ENCODE measurements around the gene HSPA5.
"Not testable (repeated sequence)": the region's sequence is repeated elsewhere in the genome, so short reads cannot be mapped to it uniquely, and the experiment has no call there.

The HSPA5 gene

DNA sequence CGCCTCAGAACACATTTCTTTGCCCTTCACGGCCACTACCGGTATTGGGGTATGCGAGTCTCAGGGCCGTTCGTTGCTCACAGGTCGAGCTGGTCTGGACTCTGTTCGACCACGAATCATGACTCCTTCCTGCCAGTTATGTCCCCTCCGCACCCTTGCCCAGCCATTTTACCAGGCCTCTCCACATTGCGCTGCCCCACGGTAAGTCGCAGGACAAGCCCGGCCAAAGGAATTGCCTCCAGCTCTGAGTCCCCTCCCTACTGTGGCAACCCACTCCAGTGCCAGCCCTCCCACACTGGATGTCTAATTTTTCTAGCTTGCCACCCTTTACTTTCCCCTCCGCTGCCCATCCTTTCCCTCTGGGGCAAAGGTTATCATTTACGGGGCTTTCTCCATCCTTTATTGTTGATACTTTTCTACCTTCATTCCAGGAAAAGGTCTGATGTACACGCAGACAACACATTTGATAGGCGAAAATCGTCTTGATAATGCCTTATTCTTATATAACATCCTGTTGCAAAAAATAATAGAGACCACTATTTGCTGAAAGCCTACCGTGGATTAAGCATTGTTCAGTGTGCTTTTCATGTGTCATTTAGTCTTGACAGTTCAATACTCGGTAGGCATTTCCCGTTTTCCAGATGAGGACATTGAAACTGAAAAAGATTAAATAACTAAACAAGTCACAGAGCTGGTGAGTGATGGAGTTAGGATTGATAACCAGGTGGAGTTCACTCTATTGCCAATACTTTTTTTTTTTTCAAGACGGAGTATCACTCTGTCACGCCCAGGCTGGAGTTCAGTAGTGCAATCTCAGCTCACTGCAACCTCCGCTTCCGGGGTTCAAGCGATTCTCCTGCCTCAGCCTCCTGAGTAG lies 958 bp upstream of the HSPA5 start:
- peak in 1 of 2 donors; percentile 0 for ATAC-seq

GRCh38 chr9:125240649-125240999 lies 519 bp downstream of the HSPA5 start:
- ATAC-seq, result peak; percentile 0 to 2

- no peak for ATAC-seq
Observed at GRCh38 chr9:125239631-125240597, 1.2 kb downstream of the HSPA5 start.

DNA sequence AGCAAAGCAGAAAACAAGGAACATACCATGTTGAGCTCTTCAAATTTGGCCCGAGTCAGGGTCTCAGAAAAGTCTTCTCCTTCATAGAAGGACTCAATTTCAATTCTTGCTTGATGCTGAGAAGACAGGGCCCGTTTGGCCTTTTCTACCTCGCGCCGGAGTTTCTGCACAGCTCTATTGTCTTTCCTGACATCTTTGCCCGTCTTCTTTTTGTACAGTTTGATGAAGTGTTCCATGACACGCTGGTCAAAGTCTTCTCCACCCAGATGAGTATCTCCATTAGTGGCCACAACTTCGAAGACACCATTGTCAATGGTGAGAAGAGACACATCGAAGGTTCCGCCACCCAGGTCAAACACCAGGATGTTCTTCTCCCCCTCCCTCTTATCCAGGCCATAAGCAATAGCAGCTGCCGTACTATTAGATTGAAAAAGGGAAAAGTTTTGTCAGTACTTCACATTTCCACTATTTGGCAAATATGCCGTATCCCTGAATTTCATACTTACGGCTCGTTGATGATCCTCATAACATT lies 2.2 kb downstream of the HSPA5 start:
- ATAC-seq, result no peak

DNA sequence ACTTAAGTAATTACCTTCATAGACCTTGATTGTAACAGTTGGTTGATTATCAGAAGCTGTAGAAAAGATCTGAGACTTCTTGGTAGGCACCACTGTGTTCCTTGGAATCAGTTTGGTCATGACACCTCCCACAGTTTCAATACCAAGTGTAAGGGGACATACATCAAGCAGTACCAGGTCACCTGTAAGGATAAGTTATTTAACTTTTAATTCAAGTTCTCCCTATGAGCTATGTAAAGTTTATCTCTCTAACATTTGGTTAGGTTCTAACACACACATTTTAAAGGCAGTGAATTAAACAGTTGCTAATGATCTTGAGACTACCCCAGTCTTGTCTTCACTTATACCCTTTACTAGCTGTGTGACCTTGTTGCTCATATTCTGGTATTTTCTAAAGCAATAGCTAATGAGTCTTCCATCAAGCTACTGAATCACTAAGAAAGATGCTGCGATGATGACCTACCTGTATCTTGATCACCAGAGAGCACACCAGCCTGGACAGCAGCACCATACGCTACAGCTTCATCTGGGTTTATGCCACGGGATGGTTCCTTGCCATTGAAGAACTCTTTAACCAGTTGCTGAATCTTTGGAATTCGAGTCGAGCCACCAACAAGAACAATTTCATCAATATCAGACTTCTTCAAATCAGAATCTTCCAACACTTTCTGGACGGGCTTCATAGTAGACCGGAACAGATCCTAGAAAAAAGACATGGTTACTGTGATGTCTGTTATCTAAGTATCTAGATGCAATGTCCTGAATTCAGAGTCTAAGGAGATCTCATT lies 2.8 kb downstream of the HSPA5 start:
- no peak for ATAC-seq

DNA sequence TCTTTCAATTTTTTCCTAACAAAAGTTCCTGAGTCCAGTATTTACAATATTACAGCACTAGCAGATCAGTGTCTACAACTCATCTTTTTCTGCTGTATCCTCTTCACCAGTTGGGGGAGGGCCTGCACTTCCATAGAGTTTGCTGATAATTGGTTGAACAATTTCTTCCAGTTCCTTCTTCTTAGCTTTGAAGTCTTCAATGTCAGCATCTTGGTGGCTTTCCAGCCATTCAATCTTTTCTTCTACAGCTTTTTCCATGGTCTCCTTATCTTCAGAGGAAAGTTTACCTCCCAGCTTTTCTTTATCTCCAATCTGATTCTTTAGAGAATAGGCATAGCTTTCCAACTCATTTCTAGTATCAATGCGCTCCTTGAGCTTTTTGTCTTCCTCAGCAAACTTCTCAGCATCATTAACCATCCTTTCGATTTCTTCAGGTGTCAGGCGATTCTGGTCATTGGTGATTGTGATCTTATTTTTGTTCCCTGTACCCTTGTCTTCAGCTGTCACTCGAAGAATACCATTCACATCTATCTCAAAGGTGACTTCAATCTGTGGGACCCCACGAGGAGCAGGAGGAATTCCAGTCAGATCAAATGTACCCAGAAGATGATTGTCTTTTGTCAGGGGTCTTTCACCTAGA lies 4.5 kb downstream of the HSPA5 start:
- ATAC-seq, result not testable (repeated sequence)

- no peak for ATAC-seq
Observed at GRCh38 chr9:125235804-125236519, 5.2 kb downstream of the HSPA5 start.

GRCh38 chr9:125234099-125234498 lies 7.0 kb downstream of the HSPA5 start:
- ATAC-seq, result not testable (repeated sequence)

DNA sequence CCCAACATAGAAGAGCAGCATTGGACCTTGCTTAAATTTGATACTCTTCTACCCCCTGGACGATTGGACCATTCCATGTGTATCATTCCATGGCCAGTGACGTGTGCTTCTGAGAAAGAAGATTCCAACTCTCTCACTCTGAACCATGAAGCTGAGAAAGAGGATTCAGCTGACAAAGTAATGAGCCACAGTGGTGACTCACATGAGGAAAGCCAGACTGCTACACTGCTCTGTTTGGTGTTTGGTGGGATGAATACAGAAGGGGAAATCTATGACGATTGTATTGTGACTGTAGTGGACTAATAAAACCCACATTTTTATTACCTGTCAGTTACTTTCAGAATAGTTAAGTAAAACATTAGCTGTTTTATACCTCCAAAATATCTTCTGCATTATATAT lies 7.5 kb downstream of the HSPA5 start:
- peak; percentile 29 to 36 for ATAC-seq

DNA sequence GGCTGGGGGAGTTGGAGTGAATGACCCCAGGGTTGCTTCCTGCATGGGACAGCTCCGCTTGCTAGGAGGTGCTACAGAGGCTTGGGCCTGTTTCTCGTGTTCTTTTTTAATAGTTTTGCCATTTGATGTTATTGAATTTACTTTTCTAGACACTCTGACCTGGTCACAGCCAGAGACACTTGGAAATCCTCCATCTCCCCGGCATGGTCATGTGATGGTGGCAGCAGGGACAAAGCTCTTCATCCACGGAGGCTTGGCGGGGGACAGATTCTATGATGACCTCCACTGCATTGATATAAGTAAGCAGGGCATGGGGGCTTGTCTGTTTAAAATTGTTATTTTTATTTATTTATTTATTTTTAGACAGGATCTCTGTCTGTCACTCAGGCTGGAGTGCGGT lies 13.4 kb downstream of the HSPA5 start:
- no peak for ATAC-seq

DNA sequence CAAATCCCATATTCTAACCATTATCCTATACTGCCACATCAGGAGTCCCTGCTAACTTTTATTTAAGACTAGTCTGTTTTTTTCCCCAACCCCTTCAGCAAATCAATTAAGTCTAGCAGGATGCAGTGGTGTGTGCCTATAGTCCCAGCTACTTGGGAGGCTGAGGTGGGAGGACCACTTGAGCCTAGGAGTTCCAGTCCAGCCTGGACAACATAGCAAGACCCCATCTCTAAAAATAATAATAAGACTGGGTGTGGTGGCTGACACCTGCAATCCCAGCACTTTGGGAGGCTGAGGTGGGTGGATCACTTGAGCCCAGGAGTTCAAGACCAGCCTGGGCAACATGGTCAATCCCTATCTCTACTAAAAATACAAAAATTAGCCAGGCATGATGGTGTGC lies 16.3 kb downstream of the HSPA5 start:
- ATAC-seq, result not testable (repeated sequence)

DNA sequence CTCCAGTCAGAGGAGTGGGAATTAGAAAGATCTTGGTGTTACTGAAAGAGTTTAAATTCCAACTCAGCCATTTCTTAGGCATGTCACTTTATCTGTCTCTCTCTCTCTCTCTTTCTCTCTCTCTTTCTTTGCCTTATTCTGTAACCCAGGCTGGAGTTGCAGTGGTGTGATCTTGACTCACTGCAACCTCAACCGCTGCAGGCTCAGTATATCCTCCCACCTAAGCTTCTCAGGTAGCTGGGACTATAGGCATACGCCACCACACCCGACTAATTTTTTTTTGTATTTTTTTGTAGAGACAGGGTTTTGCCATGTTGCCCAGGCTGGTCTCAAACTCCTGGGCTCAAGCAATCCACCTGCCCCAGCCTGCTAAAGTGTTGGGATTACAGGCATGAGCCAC lies 22.5 kb downstream of the HSPA5 start:
- ATAC-seq, result no peak

GRCh38 chr9:125214186-125214585 lies 27.0 kb downstream of the HSPA5 start:
- ATAC-seq, result no peak

GRCh38 chr9:125204477-125204876 lies 36.7 kb downstream of the HSPA5 start:
- no peak for ATAC-seq

- no peak for ATAC-seq
Observed at GRCh38 chr9:125202846-125203618, 38.1 kb downstream of the HSPA5 start.

DNA sequence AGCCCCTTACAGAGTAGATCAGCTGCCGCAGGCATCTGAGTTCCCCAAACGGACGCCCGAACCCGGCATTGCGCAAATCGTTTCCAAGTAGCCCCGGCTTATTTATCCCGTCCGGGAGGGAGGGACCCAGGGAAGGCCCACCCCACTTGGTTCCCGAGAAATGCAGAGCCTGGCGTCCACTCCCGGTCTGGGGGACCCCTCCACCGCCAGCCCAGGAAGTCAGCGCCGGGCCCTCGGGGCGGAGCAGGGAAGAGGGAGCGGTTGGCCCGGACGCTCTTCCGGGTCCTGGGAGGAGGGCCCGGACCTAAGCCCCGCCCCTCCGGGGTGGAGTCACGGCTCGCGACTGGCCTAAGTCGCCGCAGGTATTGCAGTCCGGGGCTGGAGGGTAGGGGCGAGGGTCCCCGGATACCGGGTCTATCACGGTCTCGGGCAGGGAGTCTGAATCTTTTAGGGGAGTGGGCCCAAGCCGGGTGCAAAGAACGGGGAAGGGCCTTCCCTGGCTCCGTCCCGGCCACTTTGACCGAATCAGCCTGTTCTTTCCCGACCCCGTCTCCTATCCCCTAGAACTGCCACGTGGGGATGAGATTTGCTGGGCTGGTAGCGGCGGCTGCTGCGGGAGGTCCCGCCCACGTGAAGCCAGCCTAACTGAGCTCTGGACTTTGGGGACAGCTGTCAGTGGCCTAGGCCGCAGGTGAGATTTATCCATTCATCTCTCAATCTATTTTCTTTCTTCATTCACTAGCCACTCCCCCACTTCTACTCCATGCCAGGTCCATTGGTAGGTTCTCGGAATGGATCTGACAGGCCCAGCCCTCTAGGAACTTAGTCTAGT lies 40.7 kb downstream of the HSPA5 start, which contains the start of gene RABEPK:
TSS of gene RABEPK (plus strand) at position 327 of the 832 bp plus-strand sequence. CDS start 2,472 bp downstream, outside the sequence.
- peak; percentile 99 for ATAC-seq

GRCh38 chr9:125195591-125195990 lies 45.6 kb downstream of the HSPA5 start:
- ATAC-seq, result not testable (repeated sequence)

DNA sequence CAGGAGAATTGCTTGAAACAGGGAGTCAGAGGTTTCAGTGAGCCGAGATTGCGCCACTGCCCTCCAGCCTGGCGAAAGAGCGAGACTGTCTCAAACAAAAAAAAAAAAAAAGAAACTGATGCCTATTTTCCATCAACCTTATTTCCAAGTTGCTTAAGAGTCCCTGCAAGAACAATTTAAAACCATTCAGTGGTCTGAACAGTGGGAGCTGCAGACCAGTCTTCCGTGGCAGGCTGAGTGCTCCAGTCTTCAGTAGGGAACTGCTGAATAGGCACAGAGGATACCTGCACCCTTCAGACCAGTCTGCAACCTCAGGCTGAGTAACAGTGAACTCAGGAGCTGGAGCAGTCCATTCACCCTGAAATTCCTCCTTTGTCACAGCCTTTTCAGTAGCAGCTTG lies 46.7 kb downstream of the HSPA5 start:
- not testable (repeated sequence) for ATAC-seq

DNA sequence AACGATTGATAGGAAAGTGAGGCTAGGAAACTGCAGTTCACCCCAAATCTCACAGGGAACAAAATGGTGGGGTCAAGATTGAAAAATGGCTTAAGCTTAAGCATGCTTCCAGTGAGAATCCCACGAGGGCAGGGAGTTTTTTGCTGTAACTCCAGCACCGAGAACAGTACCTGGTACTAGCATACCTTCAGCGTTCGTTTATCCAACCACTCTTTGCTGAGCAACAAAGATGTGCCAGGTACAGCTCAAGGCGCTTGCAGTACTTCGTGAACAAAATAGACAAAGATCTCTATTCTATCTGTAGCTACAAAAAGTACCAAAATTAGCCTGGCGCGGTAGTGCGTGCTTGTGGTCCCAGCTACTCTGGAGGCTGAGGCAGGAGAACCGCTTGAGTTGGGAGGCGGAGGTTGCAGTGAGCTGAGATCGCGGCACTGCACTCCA lies 50.8 kb downstream of the HSPA5 start:
- ATAC-seq, result no peak

Data from activated CD4-positive, CD25-positive, alpha-beta regulatory T cell treated with anti-CD3 and anti-CD28 coated beads, Interleukin-2, amount 50 U/mL, for 24 hours (primary cell).